Umbilical cord (tissue), 2 donors: ENCODE data around the gene SCAF4. TPM values are rescaled to one million over a fixed set of nuclear protein-coding genes. Genes with fewer than 3 reads are reported as not detected.

Experiments
- DNase-seq: peaks from one replicate; pipeline ENCODE4 v3.0.0-alpha.2; 2015; ENCODE audit warnings: low spot score
- total RNA-seq: library from RNA; depleted of rRNA; stranded (reverse); fragments of >200 nt; gene quantifications from one replicate; pipeline ENCODE4 v1.2.3, GENCODE V29; 2014; ENCODE audit warnings: low replicate concordance; ENCODE audit not compliant: insufficient read depth

The SCAF4 gene
- total RNA-seq, 1 donor from 2014 or later: 13.0 TPM

DNA sequence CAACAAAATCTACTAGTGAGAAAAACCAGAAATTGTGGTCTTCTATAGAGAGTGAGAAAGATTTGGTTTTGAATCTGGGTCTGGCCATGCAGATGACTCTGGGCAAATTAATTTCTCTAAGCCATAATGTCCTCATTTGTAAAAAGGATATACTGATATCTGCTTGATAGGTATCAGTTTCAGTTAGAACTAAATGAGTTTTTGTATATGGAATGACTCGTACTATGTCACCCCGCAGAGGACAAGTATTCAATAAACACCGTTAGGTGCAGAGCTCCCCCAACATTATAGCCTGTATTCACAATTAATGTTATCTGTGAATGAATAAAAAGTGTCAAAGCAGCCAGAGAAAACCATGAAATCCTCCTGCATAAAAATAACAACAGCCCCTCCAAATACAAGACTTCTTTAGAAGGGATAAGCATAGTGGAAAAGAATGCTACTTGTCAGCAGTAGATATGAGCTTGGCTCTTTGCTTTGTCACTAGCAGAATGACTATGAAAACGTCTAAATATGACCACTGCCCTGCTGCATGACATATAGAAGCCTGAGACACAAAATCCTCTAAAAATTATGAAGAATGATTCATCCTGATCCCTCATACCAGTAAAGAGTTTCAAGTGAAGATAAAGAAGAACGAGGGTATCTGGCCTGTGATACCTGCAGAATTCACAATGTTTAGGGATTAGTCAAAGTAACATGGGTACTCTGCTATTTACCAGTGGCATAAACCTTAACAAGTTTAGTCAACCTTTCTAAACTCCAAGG, 17.8 kb downstream of the SCAF4 start:
- no peak for DNase-seq

DNA sequence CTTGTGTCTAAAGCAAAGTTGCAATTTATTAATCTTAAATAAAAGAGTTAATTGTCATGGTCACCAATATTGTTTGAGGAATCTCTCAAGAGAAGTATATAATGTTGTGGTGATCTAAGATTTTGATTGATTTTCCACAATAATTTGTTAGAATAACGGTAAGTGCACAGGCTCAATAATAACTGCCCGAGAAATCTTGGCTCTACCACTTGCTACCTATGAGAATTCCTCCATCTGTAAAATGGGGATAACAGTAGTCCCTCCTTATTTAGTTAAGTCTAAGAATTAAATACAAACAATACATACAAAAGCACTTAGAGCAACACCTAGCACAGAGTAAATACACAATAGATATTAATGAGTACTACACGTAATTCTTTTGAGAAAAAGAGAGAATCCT, 18.8 kb downstream of the SCAF4 start:
- no peak for DNase-seq

DNA sequence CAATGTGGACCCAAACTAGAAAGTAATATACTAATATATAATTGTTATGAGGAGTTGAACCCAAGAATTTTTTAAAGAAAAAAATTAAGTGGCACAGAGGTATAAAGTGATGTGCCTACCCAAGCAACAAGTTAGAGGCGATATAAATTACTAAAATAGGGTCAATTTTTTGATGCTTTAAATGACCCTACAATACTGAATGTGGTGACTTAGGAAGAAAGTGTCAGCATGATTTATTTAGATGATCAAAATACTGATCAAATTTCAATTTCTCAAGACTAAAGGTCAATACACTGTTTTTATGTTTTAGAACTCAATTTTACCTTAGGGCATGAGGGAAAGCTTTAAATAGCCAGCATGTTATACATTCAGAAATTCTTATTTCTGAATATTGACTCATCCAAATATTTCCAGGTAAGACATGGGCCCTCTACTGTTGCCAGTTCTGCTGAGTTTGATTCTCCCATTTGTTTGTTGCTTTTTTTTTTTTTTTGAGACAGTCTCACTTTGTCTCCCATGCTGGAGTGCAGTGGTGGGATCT, 20.1 kb downstream of the SCAF4 start:
- no peak for DNase-seq

DNA sequence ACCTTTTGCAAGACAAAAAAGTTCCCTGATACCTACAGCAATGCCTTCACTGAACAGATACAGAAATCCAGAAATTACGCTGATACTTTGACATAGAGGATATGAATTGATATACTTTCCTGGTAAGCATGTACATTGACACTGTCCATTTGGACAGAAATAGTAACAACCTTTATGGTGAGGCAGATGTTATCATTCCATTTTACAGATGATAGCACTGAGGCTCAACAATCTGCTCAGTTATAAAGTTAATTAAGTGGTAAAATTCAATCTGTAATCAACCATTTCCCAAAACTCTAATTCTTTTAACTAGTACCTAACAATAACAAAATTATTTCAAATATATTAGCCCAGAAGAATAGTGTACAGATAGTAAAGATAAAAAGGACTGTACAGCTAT, 20.6 kb downstream of the SCAF4 start:
- no peak for DNase-seq

DNA sequence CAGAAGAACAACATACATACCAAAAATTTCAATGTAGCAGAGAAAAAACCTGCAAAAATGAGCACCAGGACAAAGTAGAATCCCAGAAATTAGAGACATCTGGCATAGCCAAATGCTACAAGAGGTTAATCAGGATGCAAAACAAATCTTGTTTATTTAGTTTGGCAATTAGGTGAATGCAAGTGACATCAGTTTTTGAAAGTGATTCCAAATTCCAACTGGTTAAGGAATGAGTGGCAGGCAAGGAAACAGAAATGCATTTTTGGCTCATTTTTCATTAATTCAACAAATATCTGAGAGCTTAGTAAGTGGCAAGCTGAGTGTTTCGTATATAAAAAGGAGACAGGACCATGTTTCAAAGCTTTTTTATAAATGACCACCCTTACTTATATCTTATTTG, 21.3 kb downstream of the SCAF4 start:
- no peak for DNase-seq

DNA sequence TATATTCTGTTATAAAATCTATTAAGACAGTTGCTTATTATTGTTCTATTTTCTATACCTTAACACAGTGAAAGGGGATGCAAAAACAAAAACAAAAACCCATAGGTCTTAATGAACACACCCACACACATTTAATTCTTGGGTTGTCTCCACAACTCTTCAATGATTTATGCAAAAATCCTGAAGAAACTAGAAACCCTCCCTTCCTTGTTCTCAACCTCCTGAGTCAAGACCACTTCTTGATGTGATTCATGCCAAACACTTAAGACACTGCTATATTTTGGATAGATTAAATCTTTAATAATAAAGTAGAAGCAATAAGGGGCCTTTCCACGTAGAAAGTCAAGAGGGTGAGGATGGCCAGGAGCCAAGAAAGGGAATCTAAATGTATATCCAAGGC, 23.4 kb downstream of the SCAF4 start:
- no peak for DNase-seq

DNA sequence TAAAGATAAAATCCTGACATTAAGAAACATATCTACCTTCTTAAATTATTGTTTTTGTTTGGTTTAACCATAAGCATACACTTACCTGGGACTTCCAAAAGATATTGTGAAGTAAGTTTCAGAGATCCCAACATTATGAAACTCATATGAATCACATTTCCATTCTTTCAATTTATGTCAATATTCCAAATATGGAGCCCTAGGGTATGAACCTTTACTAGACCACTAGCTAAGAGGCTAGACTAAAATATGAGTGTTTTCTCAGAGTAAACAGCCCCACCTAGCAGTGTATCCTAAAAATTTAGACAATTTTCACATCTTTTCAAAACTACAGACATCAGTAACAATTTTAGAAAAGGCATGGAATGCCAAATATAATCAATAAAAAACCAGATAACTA, 24.4 kb downstream of the SCAF4 start:
- DNase-seq: no peak

DNA sequence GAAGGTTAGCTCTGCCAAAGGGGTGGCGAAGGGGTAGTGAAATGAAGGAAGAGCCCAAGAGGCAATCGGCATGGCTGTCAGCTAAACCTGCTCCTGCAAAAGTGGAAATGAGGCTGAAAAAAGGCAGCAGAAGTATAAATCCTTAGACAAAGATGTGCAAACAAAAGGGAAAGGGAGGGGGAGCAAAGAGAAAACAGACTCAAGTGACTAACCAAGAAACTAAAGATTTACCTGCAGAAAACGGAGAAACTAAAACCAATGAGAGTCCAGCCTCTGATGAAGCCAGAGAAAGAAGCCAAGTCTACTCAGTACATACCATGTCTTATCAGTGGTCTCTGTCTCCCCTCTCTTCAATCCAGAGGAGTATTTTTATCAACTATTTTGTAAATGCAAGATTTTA, 25.4 kb downstream of the SCAF4 start:
- DNase-seq: no peak

DNA sequence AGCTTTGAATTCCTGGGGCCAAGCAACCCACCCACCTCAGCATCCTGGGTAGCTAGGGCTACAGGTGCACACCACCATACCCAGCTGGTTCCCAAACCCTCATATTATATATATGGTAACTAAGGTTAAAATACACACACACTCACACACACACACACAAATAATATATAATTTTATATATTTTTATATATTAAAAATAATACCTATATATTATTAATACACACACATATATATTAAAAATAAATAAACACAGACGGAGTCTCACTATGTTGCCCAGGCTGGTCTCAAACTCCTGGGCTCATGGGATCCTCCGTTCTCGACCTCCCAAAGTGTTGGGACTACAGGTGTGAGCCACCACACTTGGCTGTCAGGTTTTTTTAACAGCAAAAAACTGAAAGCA, 31.9 kb downstream of the SCAF4 start:
- DNase-seq: no peak

DNA sequence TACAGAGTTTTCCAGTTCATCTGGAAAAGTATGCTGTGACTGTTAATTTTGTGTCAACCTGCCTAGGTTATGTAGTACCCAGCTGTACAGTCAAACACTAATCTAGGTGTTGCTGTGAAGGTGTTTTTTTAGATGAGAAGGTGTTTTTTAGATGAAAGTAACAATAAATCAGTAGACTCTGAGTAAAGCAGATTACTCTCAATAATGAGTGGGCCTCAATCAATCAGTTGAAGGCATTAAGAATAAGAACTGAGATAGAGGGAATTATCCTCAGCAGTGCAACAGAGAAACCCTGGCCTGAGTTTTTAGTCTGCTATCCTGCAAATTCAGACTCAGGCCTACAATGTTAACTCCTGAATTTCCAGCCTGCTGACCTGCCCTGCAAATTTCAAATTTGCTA, 33.5 kb downstream of the SCAF4 start:
- no peak for DNase-seq

DNA sequence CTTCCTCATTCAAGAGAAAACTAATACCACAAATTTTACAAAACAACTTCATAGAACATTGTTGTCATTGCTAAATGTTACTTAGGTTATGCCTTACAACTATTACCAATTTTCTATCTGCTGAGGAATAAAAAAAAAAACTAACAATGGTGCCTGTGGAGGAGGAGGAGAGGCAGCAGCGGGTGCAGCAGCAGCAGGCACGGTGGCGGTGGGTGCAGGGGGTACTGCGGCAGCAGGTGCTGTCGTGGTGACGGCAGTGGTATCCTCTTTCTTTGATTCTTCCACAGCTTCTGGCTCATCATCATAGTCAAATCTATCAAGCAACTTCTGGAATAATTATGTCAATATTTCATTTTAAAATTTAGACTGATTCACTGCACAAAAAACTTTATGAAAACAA, 35.5 kb downstream of the SCAF4 start:
- DNase-seq: no peak

DNA sequence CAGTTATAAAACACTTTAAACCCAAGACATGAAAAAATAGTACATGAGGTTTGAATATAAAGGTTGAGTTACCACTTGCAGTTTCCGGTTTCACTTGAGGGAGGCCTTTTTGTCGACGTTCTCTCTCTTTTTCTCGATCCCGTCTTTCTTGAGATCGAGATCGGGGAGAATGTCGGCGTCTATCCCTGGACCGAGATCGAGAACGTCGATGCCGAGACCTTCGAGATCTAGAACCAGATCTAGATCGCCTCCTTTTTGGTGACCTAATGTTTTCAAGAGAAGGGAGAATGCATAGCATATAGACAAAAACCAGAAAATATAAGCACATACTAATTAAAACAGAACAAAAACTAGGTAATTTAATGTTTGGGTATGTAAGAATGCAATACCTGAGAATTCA, 38.7 kb downstream of the SCAF4 start:
- no peak for DNase-seq

DNA sequence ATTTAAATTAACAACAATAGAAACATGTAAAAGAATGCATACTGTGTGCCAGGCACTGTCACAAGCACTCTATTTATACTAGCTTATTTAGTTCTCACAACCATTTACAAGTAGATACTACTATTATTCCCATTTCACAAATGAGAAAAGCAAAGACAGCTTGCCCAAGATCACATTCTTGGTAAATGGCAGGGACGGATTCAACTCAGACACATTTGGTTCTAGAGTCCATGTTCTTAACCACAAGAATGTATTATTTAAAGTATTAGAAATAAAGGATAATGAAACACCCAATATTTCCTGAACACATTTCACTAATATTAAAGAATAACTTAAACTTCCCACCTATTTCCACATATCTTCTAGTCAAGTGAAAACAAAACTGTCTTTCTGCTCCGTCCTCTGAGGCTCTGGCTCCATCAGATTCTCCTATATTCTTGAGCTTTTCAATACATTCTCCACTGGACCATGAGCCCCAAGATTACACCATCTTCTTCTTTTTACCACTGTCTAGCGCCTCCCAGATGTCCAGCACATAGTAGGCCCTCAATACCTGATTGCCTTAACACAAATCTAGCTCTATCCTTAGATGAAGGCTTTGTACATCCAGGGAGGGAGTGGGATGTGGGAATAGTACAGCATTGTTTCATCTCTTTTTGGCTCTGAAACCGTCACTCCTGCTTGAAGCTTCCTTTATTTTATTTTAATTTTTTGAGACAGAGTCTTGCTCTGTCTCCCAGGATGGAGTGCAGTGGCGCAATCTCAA, 43.1 kb downstream of the SCAF4 start:
- no peak for DNase-seq

DNA sequence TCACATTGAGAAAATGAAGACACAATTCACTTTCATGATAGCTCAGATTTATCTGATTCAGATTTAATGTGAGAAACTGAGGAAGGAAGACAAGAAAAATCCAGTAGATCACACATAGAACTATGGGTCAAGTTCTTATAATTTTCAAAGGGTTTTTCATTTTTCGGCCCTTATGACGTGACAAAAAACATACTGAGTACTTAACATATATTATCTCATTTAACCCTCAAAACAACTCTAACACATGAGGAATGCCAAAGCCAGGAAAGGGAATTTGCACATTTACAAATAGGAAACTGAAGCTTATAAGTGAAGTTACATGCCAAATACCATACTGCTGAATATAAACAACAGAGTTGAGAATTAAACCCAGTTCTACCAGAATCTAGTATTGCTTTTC, 44.8 kb downstream of the SCAF4 start:
- no peak for DNase-seq

DNA sequence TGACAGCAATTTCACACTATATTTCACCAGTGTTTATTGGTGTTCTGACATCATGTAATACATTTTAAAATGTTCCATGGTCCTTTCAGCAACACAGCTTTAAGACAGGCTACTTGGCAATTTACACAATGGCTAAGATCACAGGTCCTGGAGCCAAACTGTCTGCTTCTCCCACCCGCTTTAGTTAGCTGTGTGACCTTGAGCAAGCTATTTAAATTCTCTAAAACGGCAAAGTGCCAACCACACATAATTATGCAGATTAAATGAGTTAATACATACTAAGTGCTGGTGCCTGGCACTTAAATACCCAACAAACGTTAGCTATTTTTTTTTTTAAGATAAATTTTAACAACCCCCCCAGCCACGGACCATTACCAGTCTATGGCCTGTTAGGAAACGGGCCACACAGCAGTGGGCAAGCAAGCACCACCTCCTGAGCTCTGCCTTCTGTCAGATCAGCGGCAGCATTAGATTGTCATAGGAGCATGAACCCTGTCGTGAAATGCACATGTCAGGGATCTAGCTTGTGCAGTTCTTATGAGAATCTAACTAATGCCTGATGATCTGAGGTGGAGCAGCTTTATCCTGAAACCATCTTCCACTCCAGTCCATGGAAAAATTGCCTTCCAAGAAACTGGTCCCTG, 45.5 kb downstream of the SCAF4 start:
- no peak for DNase-seq

DNA sequence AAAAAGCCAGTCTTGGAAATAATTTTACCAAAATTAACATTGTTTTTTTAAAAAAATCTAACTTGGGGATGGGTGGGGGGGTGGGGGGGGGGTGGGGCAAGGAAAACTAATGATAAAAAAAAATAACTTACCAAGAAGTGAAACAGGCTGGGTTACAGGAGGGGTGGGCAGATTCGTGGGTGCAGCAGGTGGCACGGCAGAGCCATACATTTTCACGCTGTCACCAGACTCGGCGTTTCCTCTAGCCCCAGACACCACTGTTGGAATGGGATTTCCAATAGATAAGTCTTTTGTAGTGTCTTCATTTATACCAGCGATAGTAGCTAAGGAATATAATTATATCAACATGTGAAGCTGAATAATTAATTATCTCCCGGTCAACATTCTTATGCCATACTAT, 47.0 kb downstream of the SCAF4 start:
- no peak for DNase-seq

DNA sequence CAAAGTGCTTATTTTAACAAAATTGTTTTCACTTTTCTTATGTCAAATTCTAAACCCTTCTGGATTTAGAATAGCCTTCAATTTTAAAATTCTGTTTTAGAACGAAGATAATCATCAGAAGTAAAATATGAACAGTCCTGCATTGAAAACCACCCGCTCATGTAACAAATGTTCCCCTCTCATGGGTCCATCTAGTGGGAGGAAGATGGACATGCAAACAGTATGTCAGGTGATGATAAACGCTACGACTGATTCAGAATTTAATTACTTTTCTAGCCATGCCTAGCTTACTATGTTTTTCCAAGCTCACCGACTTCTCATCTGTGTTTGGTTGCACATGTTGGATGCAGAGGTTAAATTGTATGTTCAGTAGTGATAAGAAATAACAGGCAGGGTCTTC, 48.9 kb downstream of the SCAF4 start:
- no peak for DNase-seq

DNA sequence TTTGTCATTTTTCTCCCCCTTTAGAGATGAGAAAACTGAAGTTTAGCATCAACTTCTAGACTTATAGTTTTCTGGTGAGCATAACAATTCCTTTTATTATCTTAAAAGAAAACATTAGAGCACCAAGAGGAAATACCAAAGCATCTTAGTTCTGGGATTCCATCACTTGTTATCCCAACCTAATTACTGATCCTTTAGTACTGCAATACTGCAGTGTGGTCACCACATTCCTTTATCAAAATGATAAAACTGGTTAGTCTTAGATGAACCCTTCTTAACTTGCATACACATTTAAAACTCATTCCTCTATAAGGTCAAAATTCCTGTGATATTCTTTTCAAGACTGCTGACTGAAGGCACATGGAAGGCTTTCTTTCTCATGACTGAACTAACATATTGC, 49.3 kb downstream of the SCAF4 start:
- no peak for DNase-seq

DNA sequence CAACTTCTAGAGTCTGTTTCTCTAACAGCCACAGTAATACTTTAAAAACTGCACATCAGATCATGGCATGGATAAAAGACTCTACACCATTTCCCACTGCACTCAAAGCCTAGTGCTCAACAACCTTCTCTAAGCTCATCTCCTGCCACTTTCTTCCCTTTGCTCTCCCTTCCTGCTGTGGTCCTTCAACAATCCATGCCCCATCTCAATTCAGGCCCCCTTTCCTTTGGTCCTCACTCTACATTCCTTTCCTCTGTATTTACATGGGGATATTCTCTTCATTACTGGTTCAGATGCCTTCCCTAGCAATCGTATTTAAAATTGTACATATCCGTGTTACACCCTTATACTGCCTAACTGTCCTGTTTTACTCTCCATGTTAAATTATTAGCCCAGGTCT, 53.4 kb downstream of the SCAF4 start:
- DNase-seq: no peak

DNA sequence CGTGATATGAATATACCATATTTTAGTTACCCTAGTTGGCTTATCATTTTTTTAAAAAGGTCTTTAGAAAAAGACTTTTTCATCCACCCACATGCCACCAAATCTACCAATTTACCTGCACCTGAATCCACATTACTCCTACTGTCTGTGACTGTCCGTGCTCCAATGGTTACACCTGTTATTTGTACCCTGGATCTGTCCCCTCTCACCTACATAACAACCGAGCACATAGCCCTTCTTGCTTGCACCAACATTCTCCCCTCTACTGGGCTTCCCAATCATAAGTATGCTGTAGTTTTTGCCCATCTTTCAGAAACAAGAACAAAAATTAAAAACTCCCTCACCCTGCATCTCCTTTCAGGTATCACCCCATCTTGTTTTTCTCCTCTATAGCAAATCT, 54.9 kb downstream of the SCAF4 start:
- DNase-seq: no peak

DNA sequence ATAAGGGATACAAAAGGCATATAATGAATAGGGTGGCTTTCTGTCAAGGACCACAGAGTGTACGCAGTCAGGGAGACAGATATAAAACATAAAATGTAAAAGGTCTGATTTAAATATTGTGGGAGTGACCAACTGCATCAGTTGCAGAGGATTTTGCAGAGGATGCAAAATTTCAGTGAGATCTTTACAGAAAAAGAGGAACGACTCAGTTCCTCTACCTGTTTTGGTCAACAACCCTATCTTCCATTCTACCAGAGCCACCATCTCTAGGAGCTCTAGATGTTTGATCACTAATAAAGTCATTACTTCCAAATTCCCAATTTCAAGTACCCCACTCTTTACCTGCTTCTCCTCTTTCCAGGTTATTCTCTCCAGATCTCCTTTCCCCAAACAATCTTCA, 56.0 kb downstream of the SCAF4 start:
- no peak for DNase-seq

DNA sequence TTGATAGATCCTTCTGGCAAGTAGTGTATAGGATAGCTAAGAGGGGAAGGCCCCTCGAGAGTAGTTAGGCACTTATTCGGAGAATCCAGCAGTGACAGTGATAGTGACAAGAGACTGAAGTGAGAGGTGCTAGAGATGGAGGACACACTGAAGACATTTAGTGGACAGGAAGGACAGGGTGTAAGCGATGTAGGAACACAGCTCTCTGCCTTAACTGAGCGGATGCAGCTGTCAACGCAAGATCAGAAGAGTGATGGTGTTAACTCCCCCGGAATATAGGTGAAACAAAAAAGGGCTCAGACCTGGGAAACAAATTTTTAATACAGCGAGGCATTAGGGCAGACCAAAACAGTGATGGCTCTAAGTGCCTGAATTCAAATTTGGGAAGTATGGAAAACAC, 56.6 kb downstream of the SCAF4 start:
- DNase-seq: no peak
